HFFc6 (cell line): ENCODE measurements around the gene CCBE1. TPM values are rescaled to one million over a fixed set of nuclear protein-coding genes. Genes with fewer than 3 reads are reported as not detected.
A peak's percentile ranks its signal among the peaks of the same experiment; 100 is the strongest.

Experiments used
- DNase-seq: peaks from one replicate; pipeline ENCODE4 v3.0.0-alpha.2; 2018
- H3K27ac Mint-ChIP-seq: 2 replicates; pipeline ENCODE4 v1.8.0; 2020; ENCODE audit warnings: mild to moderate bottlenecking, mixed read lengths
- H3K27me3 Mint-ChIP-seq: 2 replicates; pipeline ENCODE4 v1.8.0; 2021; ENCODE audit warnings: mild to moderate bottlenecking, moderate library complexity, mixed read lengths; ENCODE audit not compliant: insufficient read depth
- H3K36me3 Mint-ChIP-seq: 2 replicates; pipeline ENCODE4 v1.8.0; 2021; ENCODE audit warnings: low read depth, mixed read lengths
- H3K4me1 Mint-ChIP-seq: 2 replicates; pipeline ENCODE4 v1.8.0; 2020; ENCODE audit warnings: low read depth, mixed read lengths
- H3K4me3 Mint-ChIP-seq: 2 replicates; pipeline ENCODE4 v1.8.0; 2020; ENCODE audit warnings: mild to moderate bottlenecking, moderate library complexity, mixed read lengths
- H3K9me3 Mint-ChIP-seq: 2 replicates; pipeline ENCODE4 v1.8.0; 2020; ENCODE audit warnings: mild to moderate bottlenecking, mixed read lengths
- CTCF ChIP-seq: fragments of 200-600 bp; sonication (generic); IDR thresholded peaks from 2 replicates; pipeline ENCODE4 v1.5.0; 2021; ENCODE audit warnings: antibody characterized with exemption, mild to moderate bottlenecking
- total RNA-seq, 6 experiments: library from RNA; stranded (reverse); fragmentation: NEBNext Ultra II Directional; extraction: Animal tissue kit (Norgen Biotek cat#: 25700); gene quantifications; 2 replicates in 1 of 6; 3 replicates in 5 of 6; pipeline ENCODE4 v1.2.3, GENCODE V29; 2021

CCBE1 gene
- total RNA-seq, 6 experiments from 2014 or later, result 161 to 223 (median 206) TPM

GRCh38 chr18:59459369-59460071 lies 237.7 kb downstream of the CCBE1 start:
- Mint-ChIP-seq H3K27me3 (peaks cover 2% of the 10 kb centered on the region), H3K4me3 (no peak overlapping the region), H3K36me3 (peaks cover 30% of the 10 kb centered on the region), H3K9me3 (no peaks in the 10 kb centered on the region), H3K4me1 (peaks cover 34% of the 10 kb centered on the region), H3K27ac (peak overlapping the region; percentile 40; the same call in 1 of the 2 replicates)
- peak; percentile 59 for DNase-seq
- TF ChIP-seq CTCF, result peak; percentile 87

GRCh38 chr18:59458575-59458974 lies 238.6 kb downstream of the CCBE1 start:
- H3K4me1 Mint-ChIP-seq, result peaks cover 34% of the 10 kb centered on the region
- no peak overlapping the region; the same call in 1 of the 2 replicates for H3K27ac Mint-ChIP-seq
- no peaks in the 10 kb centered on the region for H3K9me3 Mint-ChIP-seq
- TF ChIP-seq CTCF, result no peak
- H3K4me3 Mint-ChIP-seq, result no peak overlapping the region
- DNase-seq, result no peak
- H3K27me3 Mint-ChIP-seq, result peaks cover 2% of the 10 kb centered on the region; the same call in 1 of the 2 replicates
- peaks cover 30% of the 10 kb centered on the region for H3K36me3 Mint-ChIP-seq

- TF ChIP-seq CTCF, result no peak
- no peak for DNase-seq
- no peaks in the 10 kb centered on the region for H3K9me3 Mint-ChIP-seq
- peaks cover 8% of the 10 kb centered on the region for H3K27me3 Mint-ChIP-seq
- H3K4me1 Mint-ChIP-seq, result peaks cover 24% of the 10 kb centered on the region
- no peak overlapping the region for H3K4me3 Mint-ChIP-seq
- H3K27ac Mint-ChIP-seq, result no peak overlapping the region
- H3K36me3 Mint-ChIP-seq, result peaks cover 32% of the 10 kb centered on the region
These were observed 240.6 kb downstream of the CCBE1 start for GRCh38 chr18:59456657-59457056.

GRCh38 chr18:59455728-59456276 lies 241.4 kb downstream of the CCBE1 start:
- H3K4me1 Mint-ChIP-seq, result peaks cover 16% of the 10 kb centered on the region
- TF ChIP-seq CTCF, result no peak
- H3K27ac Mint-ChIP-seq, result no peak overlapping the region
- H3K36me3 Mint-ChIP-seq, result peaks cover 26% of the 10 kb centered on the region
- H3K27me3 Mint-ChIP-seq, result peaks cover 8% of the 10 kb centered on the region
- DNase-seq, result no peak
- H3K4me3 Mint-ChIP-seq, result no peak overlapping the region
- no peaks in the 10 kb centered on the region for H3K9me3 Mint-ChIP-seq

GRCh38 chr18:59454909-59455727 lies 242.1 kb downstream of the CCBE1 start:
- TF ChIP-seq CTCF, result no peak
- Mint-ChIP-seq H3K36me3 (peaks cover 26% of the 10 kb centered on the region), H3K27ac (no peak overlapping the region; the same call in 1 of the 2 replicates), H3K27me3 (peaks cover 8% of the 10 kb centered on the region), H3K4me1 (peaks cover 11% of the 10 kb centered on the region), H3K4me3 (no peak overlapping the region), H3K9me3 (no peaks in the 10 kb centered on the region)
- DNase-seq, result no peak
